Activated naive CD4-positive, alpha-beta T cell treated with anti-CD3 and anti-CD28 coated beads, Interleukin-2, amount 50 U/mL, for 24 hours (primary cell): ENCODE data around the gene CCNY.
"Not testable (repeated sequence)": the region's sequence is repeated elsewhere in the genome, so short reads cannot be mapped to it uniquely, and the experiment has no call there.

Experiments used
- H3K27ac Mint-ChIP-seq: one replicate; pipeline ENCODE4 v1.8.0; 2021; ENCODE audit warnings: mild to moderate bottlenecking, mixed read lengths
- H3K27me3 Mint-ChIP-seq: one replicate; pipeline ENCODE4 v1.8.0; 2021; ENCODE audit warnings: mixed read lengths
- H3K36me3 Mint-ChIP-seq: one replicate; pipeline ENCODE4 v1.8.0; 2021; ENCODE audit warnings: mixed read lengths
- H3K4me1 Mint-ChIP-seq: one replicate; pipeline ENCODE4 v1.8.0; 2021; ENCODE audit warnings: mixed read lengths
- H3K4me3 Mint-ChIP-seq: one replicate; pipeline ENCODE4 v1.8.0; 2021; ENCODE audit warnings: mild to moderate bottlenecking, mixed read lengths
- H3K9me3 Mint-ChIP-seq: one replicate; pipeline ENCODE4 v1.8.0; 2021; ENCODE audit warnings: mixed read lengths

The CCNY gene

DNA sequence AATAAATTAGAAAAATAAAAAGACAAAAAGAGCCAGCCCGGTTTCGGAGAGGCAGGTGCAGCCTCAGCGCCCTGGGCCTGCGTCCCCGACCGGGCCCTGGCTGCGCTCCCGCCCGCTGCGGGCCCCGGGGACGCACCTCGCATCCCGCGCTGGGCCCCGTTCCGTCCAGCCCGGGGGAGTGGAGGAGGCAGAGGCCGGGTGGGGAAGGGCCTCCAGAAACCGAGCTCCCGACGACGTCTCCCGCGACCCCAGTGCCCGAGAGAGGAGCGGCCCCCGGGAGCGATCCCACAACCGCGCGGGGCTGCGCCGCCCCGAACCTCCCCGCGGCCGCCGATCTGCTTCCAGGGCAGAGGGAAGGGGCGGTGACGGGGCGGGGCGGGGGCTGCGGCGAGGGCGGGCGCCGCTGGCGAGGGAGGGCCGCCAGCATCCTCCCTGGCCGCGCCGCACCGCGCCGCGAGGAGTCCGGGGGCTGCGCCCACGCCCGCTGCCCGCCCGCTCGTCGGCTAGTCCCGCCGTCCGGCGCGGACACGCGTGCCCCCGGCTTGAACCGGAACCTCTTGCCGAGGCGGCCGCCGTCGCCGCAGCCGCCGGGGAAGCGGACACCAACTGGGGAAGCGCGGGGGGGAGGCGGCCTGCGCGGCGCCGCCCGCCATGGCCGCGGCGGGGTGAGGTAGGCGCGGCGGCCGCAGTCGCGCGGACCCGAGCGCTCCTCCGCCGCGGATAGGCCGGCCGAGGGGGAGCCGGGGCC is at the start of gene CCNY:
CCNY (plus strand) TSS at position 426 of the 748 bp plus-strand sequence. CDS start 545 bp downstream, outside the sequence.
- Mint-ChIP-seq H3K9me3 (no peaks in the 10 kb centered on the region), H3K36me3 (peaks cover 8% of the 10 kb centered on the region), H3K27me3 (no peaks in the 10 kb centered on the region), H3K27ac (peak within 1 kb of the TSS; percentile 92), H3K4me1 (peaks cover 77% of the 10 kb centered on the region), H3K4me3 (peak within 1 kb of the TSS; percentile 94)

GRCh38 chr10:35289198-35289597 is 47.1 kb upstream of the CCNY start:
- Mint-ChIP-seq H3K4me1 (no peaks in the 10 kb centered on the region), H3K27ac (no peak overlapping the region), H3K4me3 (no peak overlapping the region), H3K9me3 (no peaks in the 10 kb centered on the region), H3K36me3 (no peaks in the 10 kb centered on the region), H3K27me3 (no peaks in the 10 kb centered on the region)

GRCh38 chr10:35294506-35294905 is 41.8 kb upstream of the CCNY start:
- H3K4me3 Mint-ChIP-seq: no peak overlapping the region
- no peaks in the 10 kb centered on the region for H3K4me1 Mint-ChIP-seq
- no peak overlapping the region for H3K27ac Mint-ChIP-seq
- no peaks in the 10 kb centered on the region for H3K36me3 Mint-ChIP-seq
- no peaks in the 10 kb centered on the region for H3K9me3 Mint-ChIP-seq
- peaks cover 1% of the 10 kb centered on the region for H3K27me3 Mint-ChIP-seq

- no peaks in the 10 kb centered on the region for H3K36me3 Mint-ChIP-seq
- H3K27me3 Mint-ChIP-seq: peaks cover 3% of the 10 kb centered on the region
- no peak overlapping the region for H3K4me3 Mint-ChIP-seq
- H3K4me1 Mint-ChIP-seq: no peaks in the 10 kb centered on the region
- H3K27ac Mint-ChIP-seq: no peak overlapping the region
- no peaks in the 10 kb centered on the region for H3K9me3 Mint-ChIP-seq
Observed at GRCh38 chr10:35299016-35299415, 37.3 kb upstream of the CCNY start.

DNA sequence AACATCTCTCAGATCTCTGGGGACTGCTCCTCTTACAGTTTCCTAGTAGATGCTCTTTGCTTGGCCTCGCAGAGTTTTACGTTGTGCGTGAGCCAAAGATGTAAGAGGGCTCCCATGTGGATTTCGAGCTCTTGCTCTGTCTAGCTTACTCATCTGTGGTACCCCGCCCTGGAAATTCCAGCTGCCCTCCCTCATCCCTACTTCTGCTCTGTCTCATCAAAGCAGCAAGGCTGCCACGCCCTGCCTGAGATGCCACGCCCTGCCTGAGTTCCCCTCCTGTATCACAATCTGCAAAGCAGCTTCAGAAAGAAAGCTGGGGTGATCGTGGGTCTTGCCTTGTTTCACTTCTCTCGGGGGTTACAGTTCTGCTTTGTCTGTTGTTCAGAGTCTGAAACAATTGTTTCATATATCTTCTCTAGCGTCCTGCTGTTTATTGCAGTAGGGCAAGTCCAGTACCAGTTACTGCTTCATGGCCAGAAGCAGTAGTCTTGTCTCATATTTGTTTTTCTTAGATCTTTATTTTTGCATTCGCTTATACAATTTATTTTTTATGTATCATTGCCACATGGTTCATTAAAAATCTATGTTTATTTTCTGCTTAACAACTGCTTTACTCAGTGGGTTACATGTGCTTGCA is 36.1 kb upstream of the CCNY start:
- Mint-ChIP-seq H3K27ac (no peak overlapping the region), H3K4me1 (no peaks in the 10 kb centered on the region), H3K4me3 (no peak overlapping the region), H3K36me3 (no peaks in the 10 kb centered on the region), H3K9me3 (no peaks in the 10 kb centered on the region), H3K27me3 (peaks cover 5% of the 10 kb centered on the region)

GRCh38 chr10:35304649-35305048 is 31.7 kb upstream of the CCNY start:
- Mint-ChIP-seq H3K27me3 (peaks cover 6% of the 10 kb centered on the region), H3K36me3 (no peaks in the 10 kb centered on the region), H3K4me1 (no peaks in the 10 kb centered on the region), H3K4me3 (no peak overlapping the region), H3K27ac (no peak overlapping the region), H3K9me3 (no peaks in the 10 kb centered on the region)

DNA sequence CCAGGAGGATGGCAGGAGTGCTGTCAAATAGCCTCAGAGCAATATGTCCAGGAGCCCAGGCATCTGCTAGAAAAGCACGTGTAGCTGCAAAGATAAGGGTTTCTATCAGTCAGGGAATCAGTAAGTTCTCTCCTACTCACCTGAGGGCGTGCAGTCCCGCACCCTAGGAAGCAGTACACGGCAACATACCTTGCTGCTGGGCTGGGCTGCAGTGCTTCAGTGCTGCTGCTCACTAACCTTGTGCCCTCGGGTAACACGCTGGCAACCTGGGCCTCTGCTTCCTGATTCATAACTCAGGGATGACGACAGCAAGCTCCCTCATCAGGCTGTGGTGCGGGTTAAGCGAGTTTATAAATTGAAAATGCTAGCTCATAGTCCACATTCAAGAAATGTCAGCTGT is 29.5 kb upstream of the CCNY start:
- Mint-ChIP-seq H3K36me3 (no peaks in the 10 kb centered on the region), H3K4me1 (no peaks in the 10 kb centered on the region), H3K9me3 (no peaks in the 10 kb centered on the region), H3K27me3 (peaks cover 6% of the 10 kb centered on the region), H3K4me3 (no peak overlapping the region), H3K27ac (no peak overlapping the region)

DNA sequence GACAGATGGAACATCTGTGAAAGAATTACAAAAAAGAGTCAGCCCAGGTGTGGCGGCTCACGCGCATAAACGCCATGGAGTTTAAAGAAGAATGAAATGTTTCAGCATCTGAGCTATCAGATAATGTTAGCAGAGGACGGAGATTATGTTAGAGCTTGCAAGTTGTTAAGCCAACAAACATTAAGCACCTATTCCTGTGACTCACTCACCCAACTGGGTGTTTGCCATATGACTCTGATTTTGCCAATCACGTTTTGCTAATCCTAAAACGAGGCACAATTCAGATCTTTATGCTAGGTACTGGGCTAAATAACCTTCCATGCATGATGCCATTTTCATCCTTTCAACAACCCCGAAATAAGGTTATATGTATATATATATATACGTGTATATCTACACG is 29.0 kb upstream of the CCNY start:
- Mint-ChIP-seq H3K9me3 (no peaks in the 10 kb centered on the region), H3K27me3 (peaks cover 6% of the 10 kb centered on the region), H3K27ac (no peak overlapping the region), H3K4me3 (no peak overlapping the region), H3K36me3 (no peaks in the 10 kb centered on the region), H3K4me1 (no peaks in the 10 kb centered on the region)

- H3K27ac Mint-ChIP-seq: no peak overlapping the region
- H3K4me3 Mint-ChIP-seq: no peak overlapping the region
- no peaks in the 10 kb centered on the region for H3K9me3 Mint-ChIP-seq
- no peaks in the 10 kb centered on the region for H3K36me3 Mint-ChIP-seq
- peaks cover 6% of the 10 kb centered on the region for H3K27me3 Mint-ChIP-seq
- no peaks in the 10 kb centered on the region for H3K4me1 Mint-ChIP-seq
Observed at GRCh38 chr10:35308809-35309208, 27.5 kb upstream of the CCNY start.

GRCh38 chr10:35314142-35314541 is 22.2 kb upstream of the CCNY start:
- not testable (repeated sequence) for H3K27me3 Mint-ChIP-seq, H3K27ac Mint-ChIP-seq, H3K4me3 Mint-ChIP-seq, H3K4me1 Mint-ChIP-seq, H3K9me3 Mint-ChIP-seq
- peaks cover 14% of the 10 kb centered on the region for H3K36me3 Mint-ChIP-seq

GRCh38 chr10:35315235-35315634 is 21.1 kb upstream of the CCNY start:
- not testable (repeated sequence) for H3K9me3 Mint-ChIP-seq

GRCh38 chr10:35316218-35316967 is 19.9 kb upstream of the CCNY start:
- no peak overlapping the region for H3K27ac Mint-ChIP-seq
- no peaks in the 10 kb centered on the region for H3K9me3 Mint-ChIP-seq
- no peaks in the 10 kb centered on the region for H3K27me3 Mint-ChIP-seq
- peaks cover 16% of the 10 kb centered on the region for H3K36me3 Mint-ChIP-seq
- no peaks in the 10 kb centered on the region for H3K4me1 Mint-ChIP-seq
- no peak overlapping the region for H3K4me3 Mint-ChIP-seq

More at GRCh38 chr10:35315235-35315634, 21.1 kb upstream of the CCNY start:
- not testable (repeated sequence) for H3K27me3 Mint-ChIP-seq, H3K4me3 Mint-ChIP-seq, H3K4me1 Mint-ChIP-seq, H3K27ac Mint-ChIP-seq
- H3K36me3 Mint-ChIP-seq: peaks cover 14% of the 10 kb centered on the region

DNA sequence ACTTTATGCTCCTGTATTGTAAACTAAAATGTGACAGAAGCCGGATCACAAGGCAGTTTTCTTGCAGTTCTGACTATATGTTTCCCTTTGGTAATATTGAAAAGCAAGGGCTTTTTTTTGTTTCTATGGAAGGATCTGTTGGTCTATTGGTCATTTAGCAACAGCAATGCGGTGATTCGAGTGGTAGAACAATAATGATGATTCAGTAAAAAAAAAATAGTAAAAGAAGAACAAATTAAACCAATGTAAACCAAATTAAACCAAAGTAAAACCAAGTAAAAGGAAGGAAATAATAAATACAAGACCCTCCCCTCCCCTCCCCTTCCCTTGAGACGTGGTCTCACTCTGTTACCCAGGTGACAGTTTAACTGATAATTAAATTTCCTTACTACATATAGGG is 17.8 kb upstream of the CCNY start:
- Mint-ChIP-seq H3K4me3 (no peak overlapping the region), H3K9me3 (no peaks in the 10 kb centered on the region), H3K27me3 (no peaks in the 10 kb centered on the region), H3K36me3 (peaks cover 23% of the 10 kb centered on the region), H3K4me1 (no peaks in the 10 kb centered on the region), H3K27ac (no peak overlapping the region)

- H3K4me1 Mint-ChIP-seq: peaks cover 4% of the 10 kb centered on the region
- H3K36me3 Mint-ChIP-seq: peaks cover 16% of the 10 kb centered on the region
- no peaks in the 10 kb centered on the region for H3K9me3 Mint-ChIP-seq
- H3K27ac Mint-ChIP-seq: no peak overlapping the region
- H3K4me3 Mint-ChIP-seq: no peak overlapping the region
- H3K27me3 Mint-ChIP-seq: no peaks in the 10 kb centered on the region
Observed at GRCh38 chr10:35320341-35320740, 16.0 kb upstream of the CCNY start.

DNA sequence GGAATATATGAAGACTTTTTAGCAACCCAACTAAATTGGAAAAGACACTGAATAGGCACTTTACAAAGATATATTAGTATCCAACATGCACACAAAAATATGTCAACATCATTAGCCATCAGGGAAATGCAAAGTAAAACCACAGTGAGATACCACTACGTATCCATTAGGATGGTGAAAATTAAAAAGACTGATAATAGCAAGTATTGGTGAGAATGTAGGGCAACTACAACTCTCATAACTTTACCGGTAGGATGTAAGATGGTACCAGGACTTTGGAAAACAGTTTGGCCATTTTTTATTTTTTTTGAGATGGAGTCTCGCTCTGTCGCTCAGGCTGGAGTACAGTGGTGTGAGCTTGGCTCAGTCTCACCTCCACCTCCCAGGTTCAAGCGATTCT is 13.7 kb upstream of the CCNY start:
- no peak overlapping the region for H3K4me3 Mint-ChIP-seq
- H3K9me3 Mint-ChIP-seq: no peaks in the 10 kb centered on the region

GRCh38 chr10:35324196-35324595 is 12.1 kb upstream of the CCNY start:
- H3K4me3 Mint-ChIP-seq: no peak overlapping the region
- H3K27me3 Mint-ChIP-seq: no peaks in the 10 kb centered on the region
- H3K36me3 Mint-ChIP-seq: peaks cover 10% of the 10 kb centered on the region
- H3K9me3 Mint-ChIP-seq: no peaks in the 10 kb centered on the region
- peak overlapping the region; percentile 27 for H3K27ac Mint-ChIP-seq
- peaks cover 20% of the 10 kb centered on the region for H3K4me1 Mint-ChIP-seq

More for the DNA sequence above, 13.7 kb upstream of the CCNY start:
- Mint-ChIP-seq H3K27me3 (no peaks in the 10 kb centered on the region), H3K36me3 (peaks cover 10% of the 10 kb centered on the region), H3K4me1 (peaks cover 7% of the 10 kb centered on the region), H3K27ac (no peak overlapping the region)
